ENCODE data around the gene CCDC24. TPM values are rescaled to one million over a fixed set of nuclear protein-coding genes. Genes with fewer than 3 reads are reported as not detected.

CCDC24 gene
- total RNA-seq, 1 experiment from 2014 or later = 11.8 TPM

DNA sequence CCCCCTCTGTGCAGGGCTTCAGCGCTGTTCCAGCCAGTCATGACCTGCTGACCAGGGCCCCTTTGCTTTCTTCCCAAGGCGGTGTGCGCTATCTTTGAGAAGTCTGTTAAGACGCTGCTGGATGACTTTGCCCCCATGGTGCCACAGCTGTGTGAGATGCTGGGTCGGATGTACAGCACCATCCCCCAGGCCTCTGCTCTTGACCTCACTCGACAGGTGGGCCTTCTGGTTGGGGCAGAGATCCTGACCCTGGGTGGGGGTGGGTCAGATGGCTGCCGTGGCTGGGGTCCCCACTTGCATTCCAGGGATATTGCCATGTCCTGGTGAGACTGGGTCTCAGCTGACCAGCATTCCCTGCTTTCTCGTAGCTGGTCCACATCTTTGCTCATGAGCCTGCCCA is 30.6 kb upstream of the CCDC24 start:
- H3K27ac ChIP-seq (ENCODE audit: insufficient read length, low read depth, low read length) = no peak overlapping the region
- H3K56ac ChIP-seq (ENCODE audit: insufficient read length, low read depth, low read length) = no peak overlapping the region
- Mint-ChIP-seq H3K4me3 (no peak overlapping the region), H3K4me1 (no peaks in the 10 kb centered on the region), H3K27ac (no peak overlapping the region), H3K27me3 (ENCODE audit: low read depth) (no peaks in the 10 kb centered on the region), H3K36me3 (ENCODE audit: insufficient read depth in 1 of 3, low read depth in 3 of 3) (peaks cover 1 to 22% (median 16%) of the 10 kb centered on the region in 3 experiments; a peak in 5 of 7 replicates), H3K9me3 (no peaks in the 10 kb centered on the region)
- H3K79me1 ChIP-seq (ENCODE audit: insufficient read depth, low read depth, low read length, poor library complexity, severe bottlenecking) = no peaks in the 10 kb centered on the region
- no peak overlapping the region for H3K14ac ChIP-seq (ENCODE audit: insufficient read depth, low read length)
- no peak overlapping the region for H2BK5ac ChIP-seq (ENCODE audit: insufficient read length, low read length)
- no peak overlapping the region for H3K18ac ChIP-seq (ENCODE audit: insufficient read length, low read depth, low read length)
- no peak for DNase-seq
- no peak overlapping the region for H2BK12ac ChIP-seq (ENCODE audit: insufficient read length, low read depth, low read length)
- no peak overlapping the region for H2BK20ac ChIP-seq (ENCODE audit: low read depth, low read length, poor library complexity, severe bottlenecking)
- H2BK15ac ChIP-seq (ENCODE audit: low read depth, low read length) = no peak overlapping the region
- H3K9ac ChIP-seq (ENCODE audit: extremely low read depth, insufficient read length, low read length) = no peak overlapping the region
- H3K23ac ChIP-seq (ENCODE audit: insufficient read length, low read depth, low read length) = no peak overlapping the region
- H3K4me2 ChIP-seq (ENCODE audit: insufficient read depth, insufficient read length, low read length) = no peak overlapping the region
- no peaks in the 10 kb centered on the region for H3K23me2 ChIP-seq (ENCODE audit: insufficient read length, low read depth, low read length, poor library complexity, severe bottlenecking)
- H3K4me1 ChIP-seq (ENCODE audit: insufficient read depth, low read length) = no peaks in the 10 kb centered on the region
- H4K91ac ChIP-seq (ENCODE audit: insufficient read length, low read depth, low read length) = no peak overlapping the region
- TF ChIP-seq, protein P1, sequence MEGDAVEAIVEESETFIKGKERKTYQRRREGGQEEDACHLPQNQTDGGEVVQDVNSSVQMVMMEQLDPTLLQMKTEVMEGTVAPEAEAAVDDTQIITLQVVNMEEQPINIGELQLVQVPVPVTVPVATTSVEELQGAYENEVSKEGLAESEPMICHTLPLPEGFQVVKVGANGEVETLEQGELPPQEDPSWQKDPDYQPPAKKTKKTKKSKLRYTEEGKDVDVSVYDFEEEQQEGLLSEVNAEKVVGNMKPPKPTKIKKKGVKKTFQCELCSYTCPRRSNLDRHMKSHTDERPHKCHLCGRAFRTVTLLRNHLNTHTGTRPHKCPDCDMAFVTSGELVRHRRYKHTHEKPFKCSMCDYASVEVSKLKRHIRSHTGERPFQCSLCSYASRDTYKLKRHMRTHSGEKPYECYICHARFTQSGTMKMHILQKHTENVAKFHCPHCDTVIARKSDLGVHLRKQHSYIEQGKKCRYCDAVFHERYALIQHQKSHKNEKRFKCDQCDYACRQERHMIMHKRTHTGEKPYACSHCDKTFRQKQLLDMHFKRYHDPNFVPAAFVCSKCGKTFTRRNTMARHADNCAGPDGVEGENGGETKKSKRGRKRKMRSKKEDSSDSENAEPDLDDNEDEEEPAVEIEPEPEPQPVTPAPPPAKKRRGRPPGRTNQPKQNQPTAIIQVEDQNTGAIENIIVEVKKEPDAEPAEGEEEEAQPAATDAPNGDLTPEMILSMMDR (conservative IDR thresholded peaks at IDR 0.05) = no peak
- no peak overlapping the region for H2AK5ac ChIP-seq (ENCODE audit: insufficient read length, low read length)
- H4K20me1 ChIP-seq (ENCODE audit: control insufficient read depth, insufficient read depth, insufficient read length) = no peaks in the 10 kb centered on the region
- H3K27me3 ChIP-seq (ENCODE audit: insufficient read depth, low read length) = no peaks in the 10 kb centered on the region
- H2BK120ac ChIP-seq (ENCODE audit: low read depth, low read length, poor library complexity, severe bottlenecking) = no peak overlapping the region
- H3K4ac ChIP-seq (ENCODE audit: low read depth, low read length) = no peak overlapping the region
- H4K8ac ChIP-seq (replicated peaks; ENCODE audit: insufficient read length, low read depth, low read length) = no peak overlapping the region
- no peak overlapping the region for H2AFZ ChIP-seq (ENCODE audit: low read length)
- no peak overlapping the region for H3T11ph ChIP-seq (ENCODE audit: low read length)
- no CpG with 5 or more reads among the region's 8 CpGs for WGBS (ENCODE audit: extremely low coverage, insufficient read length, low lambda C conversion rate)
- no peak overlapping the region for H4K5ac ChIP-seq (ENCODE audit: insufficient read length, low read depth, low read length)
- no peaks in the 10 kb centered on the region for H3K9me3 ChIP-seq (ENCODE audit: control insufficient read depth, low read depth, low read length)
- H3K79me2 ChIP-seq (ENCODE audit: insufficient read depth, low read length) = no peaks in the 10 kb centered on the region

Measured in H9 (cell line).